Fibroblast of pulmonary artery (primary cell): ENCODE results near the gene ITGA2B.
"Not testable (repeated sequence)": the region's sequence is repeated elsewhere in the genome, so short reads cannot be mapped to it uniquely, and the experiment has no call there.

ENCODE experiments used
- DNase-seq: peaks from one replicate; pipeline ENCODE4 v3.0.0-alpha.2; 2010; ENCODE audit warnings: low read depth
- H3K4me3 ChIP-seq: replicated peaks from 2 replicates; pipeline ENCODE4 v1.5.1; 2011; ENCODE audit warnings: low read depth, mild to moderate bottlenecking, control low read depth, low read length, moderate library complexity
- CTCF ChIP-seq: IDR thresholded peaks from 2 replicates; pipeline ENCODE4 v1.5.1; 2011; ENCODE audit warnings: mild to moderate bottlenecking, control low read depth, low read length, inconsistent platforms; ENCODE audit errors: missing control alignments

The ITGA2B gene

GRCh38 chr17:44367231-44367979 lies 22.0 kb downstream of the ITGA2B start:
- DNase-seq, result no peak
- no peak overlapping the region for H3K4me3 ChIP-seq
- TF ChIP-seq CTCF, result no peak

- not testable (repeated sequence) for DNase-seq, H3K4me3 ChIP-seq
Measured at GRCh38 chr17:44365051-44365450, 24.4 kb downstream of the ITGA2B start.

- TF ChIP-seq CTCF, result peak; percentile 19
- DNase-seq, result peak; percentile 57
- peak within 1 kb of the TSS; percentile 71 for H3K4me3 ChIP-seq
Measured at GRCh38 chr17:44363613-44364159, 25.8 kb downstream of the ITGA2B start, which contains the start of gene FAM171A2. FAM171A2 (minus strand) TSS chr17:44363853; CDS start chr17:44363714, 139 bp downstream.

GRCh38 chr17:44362949-44363612 lies 26.4 kb downstream of the ITGA2B start:
- TF ChIP-seq CTCF, result no peak
- no peak for DNase-seq

GRCh38 chr17:44362459-44362948 lies 26.9 kb downstream of the ITGA2B start:
- TF ChIP-seq CTCF, result no peak
- peak overlapping the region; percentile 71 for H3K4me3 ChIP-seq
- no peak for DNase-seq

More at GRCh38 chr17:44362949-44363612, 26.4 kb downstream of the ITGA2B start:
- H3K4me3 ChIP-seq, result peak overlapping the region; percentile 71

GRCh38 chr17:44361292-44362260 lies 27.9 kb downstream of the ITGA2B start:
- DNase-seq, result no peak
- H3K4me3 ChIP-seq, result no peak overlapping the region
- no peak for TF ChIP-seq CTCF
